OCI-M1 (cell line): ENCODE data around the gene GNAS-AS1.
"Not testable (repeated sequence)": the region's sequence is repeated elsewhere in the genome, so short reads cannot be mapped to it uniquely, and the experiment has no call there.

Source experiments
- DNase-seq: peaks from one replicate; lab custom pipeline; 2025; lab: John Stamatoyannopoulos, UW

The GNAS-AS1 gene

DNA sequence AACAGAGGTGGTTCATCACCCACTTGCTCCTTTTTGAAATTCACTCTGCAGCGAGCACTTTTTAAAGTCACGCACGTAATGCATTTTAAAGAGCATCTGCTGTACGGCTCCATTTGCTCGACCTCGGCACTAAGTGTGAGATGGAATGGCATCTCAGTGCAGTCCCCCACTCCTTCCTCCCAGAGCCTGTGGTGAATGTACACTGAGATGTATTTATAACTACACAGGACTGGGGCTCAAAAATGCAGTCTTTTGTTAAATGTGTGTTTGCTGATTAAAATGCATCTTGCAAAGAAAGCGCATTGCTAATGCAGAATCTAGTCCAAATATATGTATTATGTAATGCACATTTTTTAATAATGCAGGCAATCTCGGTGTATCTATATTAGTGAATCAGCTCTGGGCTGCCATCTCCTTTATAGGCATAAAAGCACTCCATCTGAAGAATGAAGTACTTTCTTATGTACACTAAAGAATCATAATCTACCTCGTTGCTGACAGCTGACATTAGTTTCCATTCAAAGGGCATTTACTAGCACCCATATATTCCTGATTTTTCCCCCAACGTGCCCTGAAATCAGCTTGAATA is 14.0 kb downstream of the GNAS-AS1 start:
- no peak for DNase-seq

DNA sequence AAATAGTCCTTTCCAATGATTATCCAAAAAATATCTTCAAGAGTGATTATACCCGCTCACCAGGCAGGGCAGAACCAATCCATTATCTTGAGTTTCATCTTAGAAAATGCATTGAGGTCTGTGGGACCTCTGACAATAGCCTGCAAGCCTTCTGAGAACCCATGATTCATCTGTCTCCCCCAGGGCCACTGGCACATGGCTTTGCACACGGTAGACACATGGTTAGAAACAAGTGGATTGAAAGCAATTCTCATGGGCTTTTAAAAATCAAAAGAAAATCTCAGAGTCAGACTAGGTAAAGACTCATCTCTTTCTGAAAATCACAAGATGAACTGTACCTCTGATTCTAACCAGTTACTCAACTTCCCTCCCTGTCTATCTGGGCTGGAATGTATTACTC is 15.5 kb downstream of the GNAS-AS1 start:
- no peak for DNase-seq

DNA sequence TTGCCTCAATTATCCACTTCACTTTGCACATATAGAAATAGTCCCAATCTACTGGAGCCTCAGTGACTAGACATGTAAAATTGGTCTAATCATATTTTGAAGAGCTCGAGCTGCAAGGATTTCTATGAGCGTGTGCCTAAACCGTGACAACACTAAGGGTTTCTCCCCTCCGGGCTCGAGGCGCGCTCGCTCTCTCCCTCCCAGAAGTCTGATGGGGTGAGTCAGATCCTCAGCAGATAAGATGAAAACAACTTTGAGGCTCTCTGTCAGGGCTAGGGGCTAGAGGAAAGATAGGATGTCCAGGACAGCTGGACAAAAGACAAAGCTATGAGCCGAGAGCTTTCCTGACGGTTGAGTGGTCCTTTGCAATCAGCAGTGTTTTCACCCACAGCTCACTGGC is 16.8 kb downstream of the GNAS-AS1 start:
- DNase-seq: no peak

DNA sequence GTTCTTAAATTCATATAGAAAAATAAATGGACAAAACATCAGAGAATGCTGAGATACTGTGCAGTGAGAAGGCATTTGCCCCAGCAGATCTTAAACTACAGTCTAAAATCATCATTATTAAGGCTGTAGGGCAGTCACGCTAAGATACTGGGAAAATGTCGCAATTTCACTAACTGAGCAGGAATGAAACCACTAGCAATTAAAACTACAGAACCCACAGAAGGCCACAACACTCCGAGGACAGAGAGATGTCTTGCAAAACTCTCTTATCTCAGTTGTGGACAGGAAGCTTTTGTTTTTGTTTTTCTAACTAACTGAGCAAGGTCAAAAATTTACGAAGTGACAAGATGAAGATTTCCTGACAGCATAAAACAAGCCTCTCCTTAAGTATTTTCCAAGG is 18.2 kb downstream of the GNAS-AS1 start:
- DNase-seq: peak; percentile 76

DNA sequence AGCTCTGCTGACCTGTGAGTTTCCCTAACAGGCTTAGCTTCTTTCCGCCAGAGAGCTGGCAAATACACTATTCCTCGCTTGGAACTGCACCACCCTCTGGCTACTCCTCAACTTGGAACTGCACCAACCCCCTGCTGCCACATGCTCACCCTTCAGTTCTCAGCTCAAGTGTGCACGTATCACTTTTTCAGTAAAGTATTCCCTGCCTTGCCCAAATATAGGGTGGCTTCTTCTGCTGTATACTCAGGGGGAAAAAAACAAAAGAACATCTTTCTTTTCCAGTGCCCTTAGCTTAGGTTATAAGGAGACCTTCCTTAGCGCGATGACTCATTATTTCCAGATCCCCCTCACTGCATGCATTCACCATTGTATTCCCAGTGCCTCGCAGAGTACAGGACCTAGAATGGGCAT is 21.2 kb downstream of the GNAS-AS1 start:
- no peak for DNase-seq

DNA sequence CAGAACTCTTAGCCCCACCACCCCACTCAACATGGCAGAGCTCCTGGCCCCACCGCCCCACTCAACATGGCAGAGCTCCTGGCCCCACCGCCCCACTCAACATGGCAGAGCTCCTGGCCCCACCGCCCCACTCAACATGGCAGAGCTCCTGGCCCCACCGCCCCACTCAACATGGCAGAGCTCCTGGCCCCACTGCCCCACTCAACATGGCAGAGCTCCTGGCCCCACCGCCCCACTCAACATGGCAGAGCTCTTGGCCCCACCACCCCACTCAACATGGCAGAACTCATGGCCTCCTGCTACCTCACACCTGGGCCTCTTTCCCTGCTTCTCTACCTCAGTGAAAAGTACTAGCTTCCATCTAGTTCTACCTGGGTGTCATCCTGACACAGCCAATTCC is 21.9 kb downstream of the GNAS-AS1 start:
- DNase-seq: not testable (repeated sequence)

DNA sequence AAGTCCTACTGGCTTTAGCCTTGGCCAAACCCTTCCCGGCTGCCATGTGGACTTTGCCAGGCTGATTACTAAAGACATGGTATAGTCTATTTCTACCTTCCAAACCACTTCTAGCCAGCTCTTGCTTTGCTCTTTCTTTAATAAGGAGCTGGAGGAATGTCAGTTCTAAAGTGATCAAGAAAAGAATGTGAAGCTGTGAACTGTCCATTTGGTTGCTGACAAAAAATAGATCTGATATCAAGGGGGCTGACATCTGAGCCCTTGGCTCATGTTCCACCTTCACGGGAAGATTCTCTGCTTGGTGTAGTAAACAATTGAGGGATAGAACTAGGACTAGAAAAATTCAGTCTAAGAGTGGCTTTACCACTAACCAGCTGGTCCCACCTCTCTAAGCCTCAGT is 22.6 kb downstream of the GNAS-AS1 start:
- no peak for DNase-seq

DNA sequence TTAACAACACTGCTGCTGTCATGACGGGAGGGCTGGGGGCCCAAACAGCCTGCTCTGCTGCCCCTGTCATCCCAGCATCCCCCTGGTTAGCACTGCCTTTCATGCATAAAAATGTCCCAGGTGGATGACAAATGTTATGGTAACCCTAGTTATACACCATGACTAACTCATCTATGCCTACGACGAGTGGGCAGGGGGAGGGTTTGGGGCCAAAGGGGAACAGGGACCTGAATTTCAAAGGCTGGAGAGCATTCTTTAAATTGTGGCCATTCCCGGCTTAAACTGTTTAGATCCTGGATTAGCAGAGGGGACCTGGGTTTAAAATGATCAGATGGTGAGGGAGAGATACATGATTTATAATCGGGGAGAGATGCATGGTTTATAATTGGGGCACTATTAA is 24.4 kb downstream of the GNAS-AS1 start:
- no peak for DNase-seq

DNA sequence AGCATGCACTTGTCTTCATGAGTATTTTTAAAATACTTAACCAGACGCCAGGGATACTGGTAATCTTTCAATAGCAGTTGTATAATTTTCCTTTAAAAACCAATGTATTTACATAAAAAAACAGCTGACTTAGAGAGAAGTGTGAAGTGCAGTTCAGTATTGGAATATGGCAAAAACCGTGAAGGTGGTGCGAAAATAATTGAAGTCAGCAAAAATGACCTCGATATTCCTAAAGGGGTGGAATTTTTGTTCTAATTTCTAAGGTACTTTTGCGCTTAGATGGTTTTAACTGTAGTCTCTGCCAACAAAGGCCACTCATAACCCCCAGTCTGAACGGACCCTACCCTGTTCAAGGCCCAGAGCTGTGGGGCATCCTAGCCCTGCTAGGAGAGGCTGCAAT is 25.3 kb downstream of the GNAS-AS1 start:
- DNase-seq: no peak

DNA sequence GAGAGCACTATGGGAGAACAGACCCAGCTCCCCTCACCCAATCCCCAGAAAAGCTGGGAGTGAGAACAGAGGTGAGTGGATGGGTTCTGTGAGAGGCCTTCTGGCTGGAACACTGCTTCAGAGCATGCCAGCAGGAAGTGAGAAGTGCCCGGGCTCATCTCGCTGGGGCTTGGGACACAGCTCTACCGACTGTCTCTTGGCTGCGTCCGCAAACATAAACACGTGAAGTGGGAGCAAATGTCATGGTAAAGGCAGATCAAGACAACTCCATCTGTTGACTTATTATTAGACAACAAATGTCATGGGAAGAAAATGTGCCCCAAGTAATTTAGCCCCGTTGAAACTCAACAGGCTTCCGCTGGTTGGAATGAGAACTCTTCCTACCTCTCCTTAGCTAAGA is 25.9 kb downstream of the GNAS-AS1 start:
- no peak for DNase-seq

DNA sequence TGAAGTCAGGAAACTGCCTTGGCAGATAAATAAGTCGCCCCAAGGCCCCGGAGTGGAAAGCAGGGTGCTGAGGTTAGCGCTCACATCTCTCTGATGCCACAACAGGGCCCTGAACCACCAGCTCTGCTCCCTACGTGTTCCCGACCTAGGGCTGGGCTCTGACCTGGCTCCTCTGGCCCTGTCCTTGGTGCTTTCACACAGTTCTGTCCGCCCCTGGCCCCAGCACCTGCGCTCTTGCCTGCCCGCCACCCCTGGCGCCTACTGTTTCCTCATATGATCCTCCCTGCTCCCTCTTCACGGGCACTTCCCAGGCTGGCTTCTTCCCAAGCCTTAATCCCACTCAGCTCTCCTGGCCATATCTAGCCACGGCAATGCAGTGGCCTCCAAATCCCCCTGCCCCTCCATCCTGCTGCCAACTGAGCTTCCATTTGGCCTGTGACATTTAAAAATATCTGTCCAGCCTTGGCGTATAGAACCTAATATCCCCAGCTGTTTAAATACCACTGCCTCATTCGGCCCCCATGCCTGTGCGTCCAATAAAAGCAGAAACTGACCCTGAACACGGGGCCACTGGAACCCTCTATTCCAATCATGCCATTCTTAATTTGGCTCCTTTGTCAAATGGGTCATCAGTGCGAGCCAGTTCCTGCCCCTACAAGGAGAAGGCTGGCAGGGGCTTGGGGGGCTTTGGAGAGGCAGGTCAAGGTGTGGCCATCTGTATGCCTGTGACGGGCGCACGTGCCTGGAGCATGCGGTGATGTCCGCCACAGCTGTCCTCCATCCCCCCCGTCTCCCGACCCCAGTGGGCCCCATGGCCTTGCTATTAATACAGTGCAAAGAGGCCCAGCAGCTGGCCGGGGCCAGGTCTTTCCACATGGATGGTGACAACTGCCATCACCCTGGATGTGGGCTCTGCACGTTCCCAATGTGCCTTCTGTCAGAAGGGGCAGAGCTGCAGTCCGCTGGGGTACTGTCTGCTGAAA is 27.7 kb downstream of the GNAS-AS1 start:
- DNase-seq: no peak

DNA sequence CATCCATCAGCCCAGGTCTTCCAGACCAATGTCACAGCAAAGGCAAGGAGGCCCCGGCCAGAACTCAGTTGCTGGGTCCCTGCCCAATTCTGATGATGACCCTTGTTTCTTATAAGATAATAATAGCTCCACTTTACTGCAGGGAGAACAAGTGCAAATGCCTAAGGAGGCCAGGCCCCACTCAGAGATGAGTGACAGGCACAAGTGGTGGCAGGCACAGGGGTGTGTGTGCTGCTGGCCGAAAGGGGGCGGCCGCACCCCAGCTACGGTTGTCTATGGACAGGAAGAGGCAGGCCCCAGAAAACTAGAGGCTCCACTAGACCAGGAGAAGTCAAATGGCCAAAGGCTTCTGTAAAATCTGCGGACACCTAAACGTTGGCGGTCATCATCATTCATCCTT is 28.6 kb downstream of the GNAS-AS1 start:
- no peak for DNase-seq

DNA sequence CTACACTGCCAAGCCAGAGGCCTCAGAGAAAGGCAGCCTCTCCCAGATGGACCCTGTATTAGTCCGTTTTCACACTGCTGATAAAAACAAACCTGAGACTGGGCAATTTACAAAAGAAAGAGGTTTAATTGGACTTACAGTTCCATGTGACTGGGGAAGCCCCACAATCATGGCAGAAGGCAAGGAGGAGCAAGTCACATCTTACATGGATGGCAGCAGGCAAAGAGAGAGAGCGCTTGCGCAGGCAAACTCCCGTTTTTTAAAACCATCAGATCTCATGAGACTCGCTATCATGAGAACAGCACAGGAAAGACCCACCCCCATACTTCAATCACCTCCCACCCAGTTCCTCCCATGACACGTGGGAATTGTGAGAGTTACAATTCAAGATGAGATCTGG is 30.2 kb downstream of the GNAS-AS1 start:
- not testable (repeated sequence) for DNase-seq

DNA sequence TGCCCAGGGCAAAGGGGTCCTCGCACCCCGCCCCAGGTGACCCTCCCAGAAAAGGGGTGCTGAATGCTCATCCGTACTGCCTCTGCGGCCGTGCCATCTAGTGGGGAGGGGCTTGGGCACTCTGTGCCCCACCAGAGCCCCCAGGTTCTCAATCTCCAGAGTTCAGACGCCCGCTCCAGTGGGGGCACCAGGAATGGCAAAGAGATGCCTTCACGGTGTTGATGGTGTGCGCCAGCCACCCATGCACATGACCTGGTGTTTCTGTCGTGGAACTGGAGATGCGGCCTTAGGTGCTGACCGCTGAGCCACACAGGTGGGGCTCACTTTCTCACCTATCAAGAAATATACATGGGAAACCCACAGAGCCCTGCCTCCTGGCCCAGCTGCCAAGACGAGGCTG is 30.8 kb downstream of the GNAS-AS1 start:
- DNase-seq: no peak

DNA sequence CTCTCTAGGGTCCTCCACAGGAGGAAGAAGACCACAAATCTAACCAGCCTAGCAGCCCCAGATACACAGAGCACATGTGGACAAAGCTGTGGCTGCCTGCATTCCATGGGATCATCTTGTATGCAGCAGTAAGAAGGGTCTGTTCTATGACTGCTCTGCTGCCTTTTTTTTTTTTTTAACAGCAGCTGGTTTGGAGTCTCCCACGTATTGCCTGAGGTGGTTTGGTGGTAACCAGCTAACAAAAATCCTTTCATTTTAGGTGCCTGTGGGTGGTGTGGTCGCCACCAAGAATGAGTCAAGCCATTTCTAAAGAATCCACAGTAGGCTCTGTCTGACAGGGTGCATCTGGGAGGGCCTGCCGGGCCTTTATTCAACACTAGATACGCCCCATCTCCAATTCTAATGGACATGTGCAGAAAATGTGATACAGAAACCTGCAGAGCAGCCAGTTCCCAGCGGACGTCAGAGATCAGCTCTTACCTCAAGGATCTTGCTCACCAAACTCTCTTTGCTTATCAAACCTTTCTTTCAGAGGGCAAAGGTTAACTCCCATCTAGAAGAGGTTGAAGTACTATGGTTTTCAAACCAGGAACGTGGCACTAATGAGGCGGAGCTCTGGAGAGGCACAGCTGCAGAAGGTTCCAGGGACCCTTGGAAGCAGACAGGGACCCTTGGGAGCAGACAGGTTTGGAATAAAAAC is 32.0 kb downstream of the GNAS-AS1 start:
- no peak for DNase-seq

DNA sequence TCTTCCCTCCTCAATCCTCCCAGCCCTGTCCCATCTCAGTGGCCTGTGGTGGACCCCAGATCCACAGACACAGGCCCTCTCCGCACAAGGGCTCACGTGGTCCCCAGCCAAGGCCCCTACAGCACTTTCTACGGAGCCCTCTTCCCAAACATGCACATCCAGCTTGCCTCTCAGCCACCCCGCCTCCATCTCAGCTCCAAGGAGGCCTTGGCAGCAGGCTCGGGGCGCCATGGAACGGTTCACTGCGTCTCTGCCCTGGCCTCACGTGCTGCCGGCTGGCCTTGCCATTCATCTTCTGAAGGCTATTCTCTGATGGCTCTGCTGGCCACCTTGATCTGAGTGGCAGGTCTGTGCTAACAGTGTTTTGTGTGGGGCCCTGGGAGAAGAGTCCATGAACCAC is 33.0 kb downstream of the GNAS-AS1 start:
- no peak for DNase-seq

DNA sequence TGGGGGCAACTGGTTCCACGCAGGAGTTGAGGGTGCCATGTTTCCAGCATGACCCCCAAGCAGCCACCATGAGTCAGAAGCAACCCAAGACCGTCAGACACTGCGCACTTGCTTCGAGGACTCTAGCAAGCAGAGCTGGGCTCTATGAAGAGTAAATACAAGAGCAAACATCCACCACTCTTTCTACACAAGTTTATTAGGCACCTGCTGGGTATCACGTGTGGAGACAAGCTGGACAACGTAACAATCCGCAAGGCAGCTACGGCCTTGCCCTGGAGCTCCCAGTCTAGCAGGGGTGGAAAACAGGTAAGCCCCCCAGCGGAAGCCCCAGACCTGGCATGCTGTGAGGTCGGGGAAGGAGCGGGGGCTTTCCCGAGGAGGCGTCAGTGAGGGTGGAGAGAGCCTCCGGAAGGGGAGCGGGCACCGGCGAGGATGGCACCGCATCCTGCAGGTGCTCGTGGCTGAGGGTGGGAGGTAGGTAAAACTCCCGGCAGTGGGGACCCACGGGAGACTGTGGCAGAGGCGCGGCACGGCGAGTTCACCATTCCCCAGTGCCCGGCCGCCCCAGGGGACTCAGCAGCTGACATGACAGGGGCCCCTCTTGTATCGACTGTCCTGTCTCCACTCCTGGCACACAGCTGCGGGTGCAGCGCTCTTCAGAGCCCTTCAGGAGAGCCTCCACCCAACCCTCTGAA is 33.6 kb downstream of the GNAS-AS1 start:
- DNase-seq: no peak

DNA sequence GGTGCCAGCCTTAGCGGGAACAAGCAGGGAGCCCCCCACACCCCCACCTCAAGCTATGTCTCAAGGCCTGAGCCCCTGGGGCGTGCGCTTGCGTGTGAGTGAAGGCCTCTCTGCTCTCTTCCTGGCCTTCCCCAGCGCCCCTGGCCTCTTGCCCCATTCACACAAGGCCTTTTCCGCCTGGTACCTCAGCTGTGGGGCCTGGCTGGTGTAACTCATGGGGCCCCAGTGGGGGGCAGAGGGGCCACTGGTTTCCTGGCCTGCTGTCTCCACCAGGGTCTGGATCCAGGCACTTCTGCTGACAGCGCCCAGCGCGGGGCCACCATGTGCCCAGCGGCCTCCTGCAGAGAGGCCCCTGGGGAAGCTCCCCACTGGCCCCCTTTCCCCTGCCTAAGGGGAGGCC is 34.7 kb downstream of the GNAS-AS1 start:
- DNase-seq: no peak

DNA sequence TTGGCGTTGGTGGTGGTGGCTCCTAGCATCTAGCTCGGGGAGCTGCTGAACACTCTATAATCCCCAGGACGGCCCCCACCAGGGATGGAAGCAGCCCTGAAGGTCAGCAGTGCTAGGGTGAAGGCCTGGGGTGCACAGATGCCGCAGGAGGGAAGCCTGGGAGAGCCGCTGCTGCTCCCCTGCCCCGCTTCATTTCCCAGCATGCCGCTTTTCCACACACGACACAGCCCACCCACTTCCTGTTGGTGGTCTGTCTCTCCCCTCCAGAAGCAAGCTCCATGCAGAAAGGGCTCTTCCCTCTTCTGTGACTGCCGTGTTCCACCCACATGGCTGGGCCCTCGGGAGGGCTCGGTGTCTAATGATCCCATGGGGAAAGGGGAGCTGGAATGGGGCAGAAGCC is 35.3 kb downstream of the GNAS-AS1 start:
- no peak for DNase-seq

DNA sequence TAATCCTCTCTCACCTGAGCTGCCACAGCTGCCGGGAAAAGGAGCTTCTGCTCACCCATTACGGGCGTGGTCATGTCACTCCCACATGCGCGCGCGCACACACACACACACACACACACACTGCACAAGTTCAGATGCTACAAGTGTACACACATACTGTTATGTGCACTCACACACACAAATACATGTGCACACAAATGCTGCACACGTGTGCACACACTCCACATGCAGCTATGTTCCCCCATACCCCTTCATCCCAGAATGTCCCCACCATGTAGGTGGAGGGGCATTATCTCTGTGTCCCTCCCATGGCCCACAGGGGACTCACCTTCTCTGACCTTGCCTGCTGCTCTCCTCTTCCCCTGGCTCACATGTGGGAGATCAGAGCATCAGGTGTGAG is 37.3 kb downstream of the GNAS-AS1 start:
- no peak for DNase-seq

DNA sequence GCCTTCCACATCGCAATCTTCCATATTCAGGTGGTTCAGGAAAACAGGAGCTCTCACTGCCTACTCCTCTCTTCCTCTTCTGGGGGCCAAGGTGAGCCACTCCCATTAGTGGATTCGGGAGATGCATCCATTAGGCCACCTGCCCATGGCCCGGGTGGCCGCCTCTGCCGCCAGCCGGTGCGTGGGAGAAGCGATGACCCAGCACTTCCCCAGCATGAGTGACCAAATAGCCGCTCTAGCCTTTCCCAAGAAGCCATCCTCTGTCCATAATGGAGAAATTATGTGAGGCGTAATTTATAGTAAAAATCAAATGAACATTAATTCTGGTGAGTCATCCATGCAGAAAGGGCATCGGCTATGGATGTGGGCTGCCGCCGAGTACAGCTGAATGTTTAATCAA is 39.4 kb downstream of the GNAS-AS1 start:
- no peak for DNase-seq

DNA sequence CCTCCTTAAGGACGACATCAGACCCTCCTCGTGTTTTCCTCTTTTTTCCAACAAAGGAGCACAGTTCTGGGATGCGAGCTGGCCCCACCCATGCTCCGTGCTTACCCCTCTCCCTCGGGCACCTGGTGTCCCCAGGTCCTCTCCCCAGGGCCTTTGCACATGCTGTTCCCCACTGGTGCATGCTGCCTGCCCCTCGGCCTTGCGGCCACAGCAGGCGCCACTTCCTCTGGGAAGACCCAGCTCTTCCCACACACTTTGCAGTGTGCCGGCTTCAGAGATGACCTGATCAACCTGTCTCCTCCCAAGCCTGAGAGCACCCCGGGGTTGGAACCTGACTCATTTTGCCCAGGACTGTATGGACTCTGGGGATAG is 39.8 kb downstream of the GNAS-AS1 start:
- DNase-seq: no peak
